Glomerular visceral epithelial cell (primary cell): ENCODE data around the gene NCMAP.
"Not testable (repeated sequence)": the region's sequence is repeated elsewhere in the genome, so short reads cannot be mapped to it uniquely, and the experiment has no call there.

Source experiments
- DNase-seq: peaks from one replicate; pipeline ENCODE4 v3.0.0-alpha.2; 2016; ENCODE audit errors: extremely low spot score

Gene NCMAP

DNA sequence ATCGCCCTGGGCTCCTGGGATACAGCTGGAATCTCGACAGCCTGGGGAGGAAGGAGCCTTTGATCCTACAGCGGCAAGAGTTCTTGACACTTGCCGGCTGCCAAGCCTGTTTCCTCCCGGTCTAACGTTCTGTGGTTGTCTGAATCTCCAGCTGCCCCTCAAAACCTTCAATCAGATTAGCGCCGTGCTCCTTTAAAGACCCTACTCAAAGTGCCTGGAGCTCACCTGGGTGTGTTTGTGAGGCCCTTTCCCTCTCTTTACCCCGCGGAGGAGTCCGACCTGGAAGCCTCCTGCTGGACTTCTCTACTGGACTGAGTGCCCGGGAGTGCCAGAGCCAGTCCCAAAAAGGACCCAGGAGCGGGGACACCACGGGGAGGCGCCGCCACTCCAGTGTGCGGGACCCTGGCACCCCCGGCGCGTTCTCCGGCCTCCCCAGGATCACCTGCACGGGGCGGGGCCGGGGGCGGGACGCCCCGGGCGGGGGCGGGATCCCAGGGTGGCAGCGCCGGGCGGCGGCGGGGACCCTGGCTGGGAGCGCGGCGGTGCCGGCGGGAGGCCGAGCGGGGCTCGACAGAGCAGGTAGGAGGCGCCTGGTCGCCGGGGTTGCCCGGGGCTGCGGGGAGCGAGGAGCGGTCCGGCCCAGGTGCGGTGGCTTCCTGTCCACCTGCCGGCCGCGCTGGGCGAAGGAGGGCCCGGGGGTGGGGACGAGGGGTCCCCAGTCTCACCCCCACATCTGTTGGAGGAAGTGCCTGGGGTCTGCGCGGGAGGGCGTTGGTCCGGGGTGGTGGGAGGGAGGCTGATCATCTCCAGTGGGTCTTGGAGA, at the start of gene NCMAP:
Gene NCMAP (plus strand): TSS at position 497 of the 823 bp plus-strand sequence. CDS start 39,344 bp downstream, outside the sequence.
- DNase-seq: no peak

- DNase-seq: no peak
These were observed 49.1 kb upstream of the NCMAP start for GRCh38 chr1:24506691-24507381.

DNA sequence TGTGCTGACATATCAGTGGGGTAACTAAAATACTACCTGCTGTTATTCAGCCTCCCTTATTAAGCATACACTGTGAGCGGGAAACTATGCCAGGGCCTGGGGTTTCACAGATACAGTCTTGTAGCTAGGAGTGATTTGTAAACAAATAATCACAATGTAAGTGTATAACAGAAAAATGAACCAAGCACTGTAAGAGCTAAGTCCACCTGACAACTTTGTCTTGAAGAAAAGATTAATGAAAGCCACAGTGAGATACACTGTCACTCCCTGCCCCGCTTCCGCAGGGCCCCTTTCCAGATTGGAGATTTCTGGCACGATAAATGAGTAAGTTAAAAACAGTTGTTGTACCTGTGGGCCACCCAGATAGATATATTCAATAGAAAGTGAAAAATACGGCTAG, 48.5 kb upstream of the NCMAP start:
- no peak for DNase-seq

GRCh38 chr1:24508911-24509310, 47.0 kb upstream of the NCMAP start:
- no peak for DNase-seq

DNA sequence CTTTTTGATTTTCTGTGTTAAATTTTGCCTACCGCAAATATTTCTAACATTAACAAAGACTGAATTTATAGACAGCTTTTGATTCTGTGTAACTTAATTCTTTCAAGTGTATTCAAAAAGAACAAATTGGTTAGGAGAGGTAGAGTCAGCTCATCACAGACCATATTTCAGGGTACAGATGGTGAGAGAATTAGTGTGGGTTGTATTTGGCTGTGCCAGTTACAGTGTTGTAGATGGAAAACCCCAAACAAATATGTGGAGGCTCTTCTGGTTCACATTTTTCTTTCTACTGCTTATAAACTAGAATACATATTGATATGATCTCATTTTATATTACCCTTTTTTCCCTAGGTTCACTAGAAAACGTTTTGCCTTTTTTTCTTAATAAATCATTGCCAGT, 42.2 kb upstream of the NCMAP start:
- DNase-seq: no peak

DNA sequence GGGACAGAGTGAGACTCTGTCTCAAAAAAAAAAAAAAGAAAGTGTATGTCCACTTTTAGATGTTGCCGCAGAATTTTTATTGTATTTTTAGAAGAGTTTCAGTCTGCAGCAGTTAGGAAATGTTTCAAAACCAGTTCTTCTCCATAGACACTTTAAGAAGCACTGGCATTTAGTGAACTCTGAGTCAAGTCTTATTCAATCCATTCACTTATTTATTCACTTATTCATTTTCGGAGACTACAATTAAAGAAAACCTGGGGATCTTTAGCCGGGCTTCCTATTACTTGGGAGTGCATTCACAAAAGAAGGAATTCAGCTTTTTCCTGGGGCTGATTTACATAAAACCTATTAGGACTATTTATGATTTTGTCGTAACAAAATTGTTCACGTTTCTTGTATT, 40.9 kb upstream of the NCMAP start:
- no peak for DNase-seq

DNA sequence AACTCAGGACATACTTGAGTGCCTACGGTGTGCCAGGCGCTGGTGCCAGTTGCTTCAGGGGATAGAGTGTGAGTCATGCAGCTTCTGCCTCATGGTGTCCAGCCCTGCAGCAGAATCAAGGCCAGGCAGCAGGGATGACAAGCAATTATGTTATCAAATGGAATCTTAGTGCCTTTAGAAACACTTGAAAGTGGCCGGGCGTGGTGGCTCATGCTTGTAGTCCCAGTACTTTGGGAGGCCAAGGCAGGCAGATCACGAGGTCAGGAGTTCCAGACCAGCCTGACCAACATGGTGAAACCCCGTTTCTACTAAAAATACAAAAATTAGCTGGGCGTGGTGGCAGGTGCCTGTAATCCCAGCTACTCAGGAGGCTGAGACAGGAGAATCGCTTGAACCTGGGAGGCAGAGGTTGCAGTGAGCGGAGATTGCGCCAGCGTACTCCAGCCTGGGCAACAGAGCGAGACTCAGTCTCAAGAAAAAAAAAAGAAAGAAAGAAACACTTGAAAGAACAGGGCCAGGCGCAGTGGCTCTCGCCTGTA, 40.1 kb upstream of the NCMAP start:
- peak; percentile 74 for DNase-seq

- no peak for DNase-seq
These were observed 39.4 kb upstream of the NCMAP start for GRCh38 chr1:24516506-24516905.

GRCh38 chr1:24517898-24518297, 38.0 kb upstream of the NCMAP start:
- DNase-seq: no peak

GRCh38 chr1:24520282-24520681, 35.6 kb upstream of the NCMAP start:
- not testable (repeated sequence) for DNase-seq

GRCh38 chr1:24525606-24526005, 30.3 kb upstream of the NCMAP start:
- DNase-seq: no peak

DNA sequence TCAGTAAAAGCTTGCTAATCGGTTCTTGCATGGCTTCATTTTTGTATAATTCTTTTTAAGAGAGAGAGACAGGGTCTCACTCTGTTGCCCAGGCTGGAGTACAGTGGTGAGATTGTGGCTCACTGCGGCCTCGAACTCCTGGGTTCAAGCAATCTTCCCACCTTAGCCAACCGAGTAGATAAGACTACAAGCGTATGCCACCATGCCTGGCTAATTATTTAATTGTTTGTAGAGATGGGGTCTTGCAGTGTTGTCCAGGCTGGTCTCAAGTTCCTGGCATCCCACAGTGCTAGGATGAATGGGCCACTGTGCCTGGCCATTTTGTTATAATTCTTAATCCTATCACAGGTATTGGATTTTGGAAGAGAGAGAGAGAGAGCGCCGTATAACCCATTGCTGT, 29.8 kb upstream of the NCMAP start:
- no peak for DNase-seq

- DNase-seq: no peak
These were observed 28.8 kb upstream of the NCMAP start for GRCh38 chr1:24526940-24527542.

DNA sequence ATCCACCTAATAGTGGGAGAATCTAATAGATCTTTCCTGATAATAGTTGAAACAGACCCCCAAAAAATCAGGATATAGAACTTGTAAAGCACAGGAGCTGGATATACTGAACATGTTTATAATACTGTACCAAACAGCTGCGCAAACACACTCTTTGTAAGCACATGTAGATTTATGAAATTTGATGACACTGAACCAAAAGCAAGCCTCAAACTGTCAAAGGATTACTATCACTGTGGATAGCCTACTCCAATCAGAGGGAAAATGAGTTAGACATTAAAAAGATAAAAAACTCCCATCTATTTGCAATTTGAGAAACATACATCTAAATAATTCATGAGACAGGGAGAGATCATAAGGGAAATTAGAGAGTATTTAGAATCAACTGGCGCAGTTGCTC, 27.1 kb upstream of the NCMAP start:
- no peak for DNase-seq

GRCh38 chr1:24529292-24529691, 26.6 kb upstream of the NCMAP start:
- DNase-seq: not testable (repeated sequence)

DNA sequence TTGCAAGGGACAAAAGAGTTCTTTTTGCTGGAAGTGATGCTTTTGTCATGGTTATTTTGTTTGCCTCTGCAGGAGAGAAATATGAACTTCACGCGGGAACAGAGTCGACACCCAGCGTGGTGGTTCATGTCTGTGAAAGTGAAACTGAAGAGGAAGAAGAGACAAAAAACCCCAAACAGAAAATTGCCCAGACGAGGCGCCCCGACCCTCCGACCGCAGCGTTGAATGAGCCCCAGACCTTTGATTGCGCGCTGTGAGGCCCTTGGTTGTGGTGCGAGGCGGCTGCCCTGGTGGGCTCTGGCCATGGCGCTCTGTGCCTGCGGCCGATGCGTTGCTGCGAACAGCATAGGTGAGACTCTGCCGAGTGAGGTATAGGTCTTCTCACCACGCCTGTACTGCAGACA, 20.9 kb upstream of the NCMAP start:
- no peak for DNase-seq

DNA sequence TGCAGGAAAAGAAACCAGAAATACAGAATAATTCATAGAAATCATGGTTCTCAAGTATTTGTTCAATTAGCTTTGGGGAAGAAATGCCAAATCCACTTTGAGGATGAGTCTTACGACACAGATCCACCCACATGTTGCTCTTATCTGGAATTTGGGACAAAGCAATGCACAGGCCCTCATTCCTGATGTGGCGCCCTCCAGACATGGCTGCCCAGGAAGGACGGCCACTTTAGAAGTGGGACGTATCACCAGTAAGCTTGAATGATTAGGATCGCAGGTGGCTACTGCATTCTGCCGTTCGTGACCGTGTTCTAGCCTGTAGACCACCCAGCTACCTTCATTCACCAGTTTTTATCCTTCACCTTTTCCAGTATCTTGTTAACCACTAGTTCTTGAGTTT, 20.1 kb upstream of the NCMAP start:
- DNase-seq: no peak

DNA sequence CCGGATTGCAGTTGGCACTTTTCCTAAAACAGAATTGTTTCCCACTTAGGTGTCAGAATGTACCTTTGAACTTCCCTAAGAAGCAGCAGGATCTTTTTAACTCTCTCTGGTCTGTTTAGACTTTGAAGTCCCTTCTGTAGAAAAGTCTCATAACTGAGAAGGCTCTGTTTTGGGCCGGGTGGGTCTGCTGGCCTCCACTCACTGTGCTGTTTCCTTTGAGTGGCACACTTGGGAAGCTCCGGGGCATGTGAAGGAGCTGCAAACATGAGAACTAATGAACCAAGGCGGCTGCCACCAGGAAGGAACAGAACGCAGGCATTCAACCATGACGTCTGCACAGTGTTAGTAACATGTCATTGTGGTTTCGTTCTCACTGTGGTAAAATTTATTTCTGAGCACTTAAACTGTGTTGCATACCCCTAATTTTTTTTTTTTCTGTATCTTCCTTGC, 19.5 kb upstream of the NCMAP start:
- DNase-seq: peak; percentile 81

DNA sequence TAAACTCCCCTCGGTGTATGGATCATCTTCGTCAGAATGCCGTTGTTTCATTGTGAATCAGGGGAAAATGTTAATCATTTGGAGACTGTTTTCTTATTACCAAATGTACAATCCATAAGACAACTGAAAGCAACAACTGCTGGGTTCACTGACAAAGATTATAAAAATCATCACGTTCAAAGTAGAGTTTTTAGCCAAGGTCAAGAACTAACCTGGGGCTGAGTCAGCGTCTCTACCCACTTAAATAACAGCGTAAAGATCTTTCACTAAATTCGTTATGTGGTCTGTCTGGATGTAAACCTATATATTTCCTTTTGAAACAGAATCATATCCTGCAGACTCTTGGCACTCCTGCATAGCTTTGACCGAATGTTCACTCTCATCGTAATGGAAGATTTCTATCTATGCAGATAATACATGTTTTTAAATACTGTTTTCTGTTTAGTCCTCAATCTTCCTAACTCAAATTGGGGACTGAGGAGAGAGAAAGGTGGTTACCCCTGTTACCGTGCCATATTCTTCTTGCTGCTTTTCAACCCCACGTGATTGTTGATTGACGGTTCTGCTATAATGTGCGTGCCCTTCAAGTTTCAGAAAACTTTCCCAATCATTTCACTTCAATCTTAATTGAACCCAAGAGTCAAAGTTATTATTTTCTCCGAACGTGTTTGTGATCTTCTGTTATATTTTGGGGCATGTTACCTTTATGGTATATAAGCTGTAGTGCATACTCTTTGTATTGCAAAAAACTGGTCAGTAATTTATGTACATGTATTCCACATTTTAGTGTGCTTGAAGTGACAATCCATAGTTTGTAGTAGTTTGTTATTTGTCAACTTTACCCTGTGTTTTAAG, 15.6 kb upstream of the NCMAP start:
- no peak for DNase-seq

GRCh38 chr1:24540906-24541710, 14.8 kb upstream of the NCMAP start:
- peak; percentile 61 for DNase-seq
